Measurements from ENCODE around the gene SERPINI1. TPM values are rescaled to one million over a fixed set of nuclear protein-coding genes. Genes with fewer than 3 reads are reported as not detected.

SERPINI1 gene
- total RNA-seq, 2 donors from 2014 or later = 1.7 to 4.0 TPM

- no peaks in the 10 kb centered on the region for H3K27me3 Mint-ChIP-seq
- H3K27ac Mint-ChIP-seq = no peak overlapping the region
- no peak overlapping the region for H3K4me3 Mint-ChIP-seq
- no peaks in the 10 kb centered on the region for H3K9me3 Mint-ChIP-seq
- H3K4me1 Mint-ChIP-seq = peaks cover 21% of the 10 kb centered on the region
- peaks cover 51% of the 10 kb centered on the region for H3K36me3 Mint-ChIP-seq (ENCODE audit: low read depth)
- ATAC-seq (replicated peaks) = no peak
Observed at GRCh38 chr3:167728176-167728575, 7.3 kb upstream of the SERPINI1 start.

- peaks cover 21% of the 10 kb centered on the region for H3K4me1 Mint-ChIP-seq
- H3K9me3 Mint-ChIP-seq = no peaks in the 10 kb centered on the region
- H3K27me3 Mint-ChIP-seq = no peaks in the 10 kb centered on the region
- H3K36me3 Mint-ChIP-seq (ENCODE audit: low read depth) = peaks cover 47% of the 10 kb centered on the region
- H3K4me3 Mint-ChIP-seq = no peak overlapping the region
- no peak for ATAC-seq (replicated peaks)
- H3K27ac Mint-ChIP-seq = no peak overlapping the region
Observed at GRCh38 chr3:167728632-167729323, 6.7 kb upstream of the SERPINI1 start.

GRCh38 chr3:167729591-167729990 is 5.9 kb upstream of the SERPINI1 start:
- Mint-ChIP-seq H3K27me3 (no peaks in the 10 kb centered on the region), H3K27ac (no peak overlapping the region), H3K4me3 (no peak overlapping the region), H3K4me1 (peaks cover 21% of the 10 kb centered on the region), H3K36me3 (ENCODE audit: low read depth) (peaks cover 39% of the 10 kb centered on the region), H3K9me3 (no peaks in the 10 kb centered on the region)
- ATAC-seq (replicated peaks) = no peak

GRCh38 chr3:167731393-167731792 is 4.1 kb upstream of the SERPINI1 start:
- Mint-ChIP-seq H3K4me3 (no peak overlapping the region), H3K9me3 (no peaks in the 10 kb centered on the region), H3K36me3 (ENCODE audit: low read depth) (peaks cover 28% of the 10 kb centered on the region), H3K27me3 (no peaks in the 10 kb centered on the region), H3K27ac (no peak overlapping the region), H3K4me1 (peaks cover 21% of the 10 kb centered on the region)
- ATAC-seq (replicated peaks) = no peak

GRCh38 chr3:167732313-167733065 is 3.0 kb upstream of the SERPINI1 start:
- ATAC-seq (replicated peaks) = no peak
- Mint-ChIP-seq H3K4me3 (no peak overlapping the region), H3K36me3 (ENCODE audit: low read depth) (peaks cover 28% of the 10 kb centered on the region), H3K9me3 (no peaks in the 10 kb centered on the region), H3K27me3 (no peaks in the 10 kb centered on the region), H3K27ac (no peak overlapping the region), H3K4me1 (peaks cover 26% of the 10 kb centered on the region)

GRCh38 chr3:167733961-167734497 is 1.5 kb upstream of the SERPINI1 start:
- H3K36me3 Mint-ChIP-seq (ENCODE audit: low read depth) = peaks cover 21% of the 10 kb centered on the region
- H3K27me3 Mint-ChIP-seq = no peaks in the 10 kb centered on the region
- H3K9me3 Mint-ChIP-seq = no peaks in the 10 kb centered on the region
- ATAC-seq (replicated peaks) = no peak
- H3K4me1 Mint-ChIP-seq = peaks cover 24% of the 10 kb centered on the region
- no peak overlapping the region for H3K27ac Mint-ChIP-seq
- no peak overlapping the region for H3K4me3 Mint-ChIP-seq

GRCh38 chr3:167734498-167735232 is 856 bp upstream of the SERPINI1 start, which contains the start of gene PDCD10:
Gene PDCD10, minus strand, starts transcription at chr3:167734892. Its CDS starts 14,735 bp downstream, at chr3:167720157.
- Mint-ChIP-seq H3K9me3 (no peaks in the 10 kb centered on the region), H3K4me3 (no peak within 1 kb of the TSS), H3K36me3 (ENCODE audit: low read depth) (peaks cover 21% of the 10 kb centered on the region), H3K27me3 (no peaks in the 10 kb centered on the region), H3K27ac (no peak within 1 kb of the TSS), H3K4me1 (peaks cover 19% of the 10 kb centered on the region)
- peak; percentile 90 for ATAC-seq (replicated peaks)

GRCh38 chr3:167736264-167736787 is 805 bp downstream of the SERPINI1 start:
- Mint-ChIP-seq H3K4me3 (no peak overlapping the region), H3K9me3 (no peaks in the 10 kb centered on the region), H3K4me1 (peaks cover 19% of the 10 kb centered on the region), H3K27me3 (no peaks in the 10 kb centered on the region), H3K27ac (no peak overlapping the region), H3K36me3 (ENCODE audit: low read depth) (peaks cover 21% of the 10 kb centered on the region)
- no peak for ATAC-seq (replicated peaks)

GRCh38 chr3:167736997-167737396 is 1.5 kb downstream of the SERPINI1 start:
- Mint-ChIP-seq H3K9me3 (no peaks in the 10 kb centered on the region), H3K36me3 (ENCODE audit: low read depth) (peaks cover 14% of the 10 kb centered on the region)

GRCh38 chr3:167738037-167738436 is 2.5 kb downstream of the SERPINI1 start:
- ATAC-seq (replicated peaks) = no peak
- no peak overlapping the region for H3K4me3 Mint-ChIP-seq
- no peaks in the 10 kb centered on the region for H3K9me3 Mint-ChIP-seq
- no peaks in the 10 kb centered on the region for H3K27me3 Mint-ChIP-seq
- H3K27ac Mint-ChIP-seq = no peak overlapping the region
- peaks cover 4% of the 10 kb centered on the region for H3K36me3 Mint-ChIP-seq (ENCODE audit: low read depth)
- peaks cover 5% of the 10 kb centered on the region for H3K4me1 Mint-ChIP-seq

More at GRCh38 chr3:167736997-167737396, 1.5 kb downstream of the SERPINI1 start:
- peaks cover 13% of the 10 kb centered on the region for H3K4me1 Mint-ChIP-seq
- no peak overlapping the region for H3K27ac Mint-ChIP-seq
- no peak overlapping the region for H3K4me3 Mint-ChIP-seq
- no peaks in the 10 kb centered on the region for H3K27me3 Mint-ChIP-seq
- ATAC-seq (replicated peaks) = no peak

GRCh38 chr3:167739190-167739810 is 3.8 kb downstream of the SERPINI1 start:
- no peaks in the 10 kb centered on the region for H3K36me3 Mint-ChIP-seq (ENCODE audit: low read depth)
- no peak overlapping the region for H3K27ac Mint-ChIP-seq
- H3K27me3 Mint-ChIP-seq = no peaks in the 10 kb centered on the region
- no peak for ATAC-seq (replicated peaks)
- no peaks in the 10 kb centered on the region for H3K9me3 Mint-ChIP-seq
- H3K4me1 Mint-ChIP-seq = peaks cover 5% of the 10 kb centered on the region
- H3K4me3 Mint-ChIP-seq = no peak overlapping the region

- H3K27ac Mint-ChIP-seq = no peak overlapping the region
- H3K9me3 Mint-ChIP-seq = no peaks in the 10 kb centered on the region
- ATAC-seq (replicated peaks) = peak; percentile 37
- no peak overlapping the region for H3K4me3 Mint-ChIP-seq
- H3K4me1 Mint-ChIP-seq = peaks cover 5% of the 10 kb centered on the region
- H3K36me3 Mint-ChIP-seq (ENCODE audit: low read depth) = no peaks in the 10 kb centered on the region
- H3K27me3 Mint-ChIP-seq = no peaks in the 10 kb centered on the region
Observed at GRCh38 chr3:167740961-167741587, 5.6 kb downstream of the SERPINI1 start.

- no peaks in the 10 kb centered on the region for H3K4me1 Mint-ChIP-seq
- no peaks in the 10 kb centered on the region for H3K27me3 Mint-ChIP-seq
- no peak overlapping the region for H3K4me3 Mint-ChIP-seq
- H3K9me3 Mint-ChIP-seq = no peaks in the 10 kb centered on the region
- no peak for ATAC-seq (replicated peaks)
- H3K27ac Mint-ChIP-seq = no peak overlapping the region
- no peaks in the 10 kb centered on the region for H3K36me3 Mint-ChIP-seq (ENCODE audit: low read depth)
Observed at GRCh38 chr3:167742338-167742737, 6.8 kb downstream of the SERPINI1 start.

All from activated T-helper 17 cell treated with anti-CD3 and anti-CD28 coated beads, Interleukin-2, amount 50 U/mL, for 72 hours (primary cell).